DND-41 (cell line): ENCODE data around the gene ONECUT3.

Source experiments
- ATAC-seq: fragments of 200-7000 bp; cut with Tn5 transposase; 3 replicates; pipeline ENCODE4 v1.9.1; 2021; ENCODE audit warnings: low read depth; ENCODE audit not compliant: insufficient read depth
- DNase-seq: peaks from one replicate; pipeline ENCODE4 v3.0.0-alpha.2; 2020
- H2AFZ ChIP-seq: 2 replicates; pipeline ENCODE4 v1.6.0; 2012; ENCODE audit warnings: low read depth, low read length
- H3K27ac ChIP-seq: 2 replicates; pipeline ENCODE4 v1.5.1; 2012; ENCODE audit warnings: low read length, inconsistent platforms
- H3K27me3 ChIP-seq: fragments of 200-600 bp; sonication (generic); 2 replicates; pipeline ENCODE4 v1.6.0; 2012; ENCODE audit warnings: low read length, mild to moderate bottlenecking, inconsistent platforms; ENCODE audit not compliant: insufficient read depth, poor library complexity
- H3K36me3 ChIP-seq: 2 replicates; pipeline ENCODE4 v1.5.1; 2012; ENCODE audit warnings: low read length, inconsistent platforms; ENCODE audit not compliant: insufficient read depth
- H3K4me1 ChIP-seq: 2 replicates; pipeline ENCODE4 v1.5.1; 2012; ENCODE audit warnings: mild to moderate bottlenecking, low read length; ENCODE audit not compliant: insufficient read depth
- H3K4me2 ChIP-seq: 2 replicates; pipeline ENCODE4 v1.6.0; 2012; ENCODE audit warnings: mild to moderate bottlenecking, moderate library complexity, low read length, inconsistent platforms; ENCODE audit not compliant: insufficient read depth
- H3K4me3 ChIP-seq, 2 experiments: fragments of 200-600 bp in 1 of 2; shearing (Covaris generic) in 1 of 2; 2 replicates each; pipeline ENCODE4 v1.5.1; 2012 to 2016; ENCODE audit warnings: inconsistent platforms in 2 of 2, low read length in 2 of 2, mild to moderate bottlenecking in 2 of 2, low read depth in 1 of 2, moderate library complexity in 1 of 2
- H3K79me2 ChIP-seq: 2 replicates; pipeline ENCODE4 v1.6.0; 2012; ENCODE audit warnings: low read length, inconsistent platforms; ENCODE audit not compliant: insufficient read depth
- H3K9ac ChIP-seq: 2 replicates; pipeline ENCODE4 v1.6.0; 2012; ENCODE audit warnings: low read depth, mild to moderate bottlenecking, inconsistent platforms, low read length, moderate library complexity
- H3K9me3 ChIP-seq: 2 replicates; pipeline ENCODE4 v1.5.1; 2012; ENCODE audit warnings: low read length, moderate library complexity, mild to moderate bottlenecking, inconsistent platforms; ENCODE audit not compliant: insufficient read depth, severe bottlenecking
- H4K20me1 ChIP-seq: 2 replicates; pipeline ENCODE4 v1.6.0; 2012; ENCODE audit warnings: low read length; ENCODE audit not compliant: insufficient read depth
- EZH2 ChIP-seq: IDR thresholded peaks from 3 replicates; pipeline ENCODE4 v1.6.1; 2012; ENCODE audit warnings: borderline replicate concordance, low read depth, mild to moderate bottlenecking, moderate library complexity, low read length, inconsistent platforms; ENCODE audit not compliant: severe bottlenecking
- TF ChIP-seq, protein P1 (sequence below): IDR thresholded peaks from 2 replicates; pipeline ENCODE4 v1.5.1; 2012; ENCODE audit warnings: borderline replicate concordance, low read length, moderate library complexity, mild to moderate bottlenecking; ENCODE audit not compliant: poor library complexity, severe bottlenecking; ENCODE audit errors: extremely low read depth

The ONECUT3 gene

DNA sequence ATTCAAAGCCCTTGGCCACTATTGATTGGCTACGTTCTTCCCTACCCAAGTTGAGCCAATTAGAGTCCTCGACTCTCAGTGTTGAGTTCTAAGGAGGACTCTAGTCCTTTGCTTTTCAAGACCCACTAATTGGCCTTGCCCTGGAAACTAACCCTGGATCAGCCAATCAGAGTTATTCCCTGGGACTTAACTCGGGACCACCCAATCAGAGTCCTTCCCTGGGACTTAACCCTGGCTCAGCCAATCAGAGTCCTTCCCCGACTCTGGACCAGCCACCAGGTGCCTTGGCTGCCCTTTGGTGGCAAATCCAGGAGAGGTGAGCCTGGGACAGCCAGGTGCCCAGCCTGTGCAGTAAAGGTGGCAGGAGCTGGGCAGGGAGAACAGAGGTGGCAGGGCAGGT is 30.0 kb downstream of the ONECUT3 start:
- Histone ChIP-seq H3K4me3 (no peak overlapping the region), H4K20me1 (no peaks in the 10 kb centered on the region), H3K4me2 (no peak overlapping the region), H3K9ac (no peak overlapping the region), H3K27me3 (no peaks in the 10 kb centered on the region), H3K4me1 (no peaks in the 10 kb centered on the region), H3K36me3 (no peaks in the 10 kb centered on the region), H3K79me2 (no peaks in the 10 kb centered on the region), H2AFZ (no peak overlapping the region), H3K27ac (no peak overlapping the region), H3K9me3 (no peaks in the 10 kb centered on the region)
- TF ChIP-seq EZH2 = no peak
- TF ChIP-seq, protein P1, sequence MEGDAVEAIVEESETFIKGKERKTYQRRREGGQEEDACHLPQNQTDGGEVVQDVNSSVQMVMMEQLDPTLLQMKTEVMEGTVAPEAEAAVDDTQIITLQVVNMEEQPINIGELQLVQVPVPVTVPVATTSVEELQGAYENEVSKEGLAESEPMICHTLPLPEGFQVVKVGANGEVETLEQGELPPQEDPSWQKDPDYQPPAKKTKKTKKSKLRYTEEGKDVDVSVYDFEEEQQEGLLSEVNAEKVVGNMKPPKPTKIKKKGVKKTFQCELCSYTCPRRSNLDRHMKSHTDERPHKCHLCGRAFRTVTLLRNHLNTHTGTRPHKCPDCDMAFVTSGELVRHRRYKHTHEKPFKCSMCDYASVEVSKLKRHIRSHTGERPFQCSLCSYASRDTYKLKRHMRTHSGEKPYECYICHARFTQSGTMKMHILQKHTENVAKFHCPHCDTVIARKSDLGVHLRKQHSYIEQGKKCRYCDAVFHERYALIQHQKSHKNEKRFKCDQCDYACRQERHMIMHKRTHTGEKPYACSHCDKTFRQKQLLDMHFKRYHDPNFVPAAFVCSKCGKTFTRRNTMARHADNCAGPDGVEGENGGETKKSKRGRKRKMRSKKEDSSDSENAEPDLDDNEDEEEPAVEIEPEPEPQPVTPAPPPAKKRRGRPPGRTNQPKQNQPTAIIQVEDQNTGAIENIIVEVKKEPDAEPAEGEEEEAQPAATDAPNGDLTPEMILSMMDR = no peak
- ATAC-seq (no peak), DNase-seq (no peak)

GRCh38 chr19:1783874-1784273 is 30.6 kb downstream of the ONECUT3 start:
- no peaks in the 10 kb centered on the region for H3K4me1 ChIP-seq
- no peaks in the 10 kb centered on the region for H3K36me3 ChIP-seq
- H3K4me3 ChIP-seq = no peak overlapping the region
- no peak overlapping the region for H3K9ac ChIP-seq
- H2AFZ ChIP-seq = no peak overlapping the region
- TF ChIP-seq EZH2 = no peak
- TF ChIP-seq, protein P1 = no peak
- H3K9me3 ChIP-seq = no peaks in the 10 kb centered on the region
- H3K27me3 ChIP-seq = no peaks in the 10 kb centered on the region
- H3K79me2 ChIP-seq = no peaks in the 10 kb centered on the region
- H4K20me1 ChIP-seq = no peaks in the 10 kb centered on the region
- DNase-seq = no peak
- ATAC-seq = no peak
- no peak overlapping the region for H3K4me2 ChIP-seq
- H3K27ac ChIP-seq = no peak overlapping the region

- Histone ChIP-seq H3K27ac (no peak overlapping the region), H3K4me2 (no peak overlapping the region), H3K4me1 (no peaks in the 10 kb centered on the region), H3K36me3 (no peaks in the 10 kb centered on the region), H2AFZ (no peak overlapping the region), H3K4me3 (no peak overlapping the region), H4K20me1 (no peaks in the 10 kb centered on the region), H3K79me2 (no peaks in the 10 kb centered on the region), H3K27me3 (no peaks in the 10 kb centered on the region), H3K9me3 (no peaks in the 10 kb centered on the region), H3K9ac (no peak overlapping the region)
- ATAC-seq (no peak), DNase-seq (no peak)
- TF ChIP-seq, protein P1 = no peak
- no peak for TF ChIP-seq EZH2
Measured at GRCh38 chr19:1785310-1785709, 32.0 kb downstream of the ONECUT3 start.

DNA sequence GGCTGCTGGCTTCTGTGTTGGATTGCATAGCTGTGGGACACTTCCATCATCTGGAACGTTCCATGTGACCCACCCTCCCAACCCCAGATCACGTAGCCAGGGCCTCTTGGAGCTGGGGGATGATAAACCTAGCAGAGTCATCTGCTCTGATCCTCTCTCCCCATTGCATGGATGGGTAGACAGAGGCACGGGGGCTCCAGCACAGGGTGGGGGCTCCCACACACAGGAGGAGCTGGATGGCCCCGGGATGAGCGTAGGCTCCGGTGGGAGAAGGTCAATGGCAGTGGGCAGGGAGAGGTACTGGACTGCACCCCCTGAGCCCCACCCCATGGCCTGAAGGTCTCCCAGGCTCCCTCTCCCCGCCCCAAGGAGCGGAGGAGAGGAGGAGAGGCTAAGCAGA is 33.4 kb downstream of the ONECUT3 start:
- no peaks in the 10 kb centered on the region for H3K79me2 ChIP-seq
- H3K36me3 ChIP-seq = no peaks in the 10 kb centered on the region
- H3K4me3 ChIP-seq = no peak overlapping the region
- H2AFZ ChIP-seq = no peak overlapping the region
- H3K27me3 ChIP-seq = no peaks in the 10 kb centered on the region
- DNase-seq (no peak), ATAC-seq (no peak)
- no peaks in the 10 kb centered on the region for H3K4me1 ChIP-seq
- TF ChIP-seq EZH2 = no peak
- TF ChIP-seq, protein P1 = no peak
- no peaks in the 10 kb centered on the region for H3K9me3 ChIP-seq
- no peaks in the 10 kb centered on the region for H4K20me1 ChIP-seq
- H3K9ac ChIP-seq = no peak overlapping the region
- no peak overlapping the region for H3K4me2 ChIP-seq
- H3K27ac ChIP-seq = no peak overlapping the region
